ENCODE results near the gene GPR63. TPM values are rescaled to one million over a fixed set of nuclear protein-coding genes. Genes with fewer than 3 reads are reported as not detected.

GPR63 gene
- total and polyA plus RNA-seq, 2 experiments from 2014 or later = 1.9 to 7.7 TPM

- H3K4me1 ChIP-seq (ENCODE audit: insufficient read depth) = peaks cover 7% of the 10 kb centered on the region
- H2AFZ ChIP-seq = no peak overlapping the region
- WGBS (ENCODE audit: low lambda C conversion rate, missing lambda C conversion rate) = 63% methylated on average over 3 of the region's 3 CpGs
- no peaks in the 10 kb centered on the region for H3K79me2 ChIP-seq
- no peak overlapping the region for H3K4me3 ChIP-seq
- TF ChIP-seq EZH2phosphoT487 (IDR thresholded peaks at IDR 0.05; ENCODE audit: low read depth, severe bottlenecking, unreplicated experiment) (no peak), EZH2 (IDR thresholded peaks at IDR 0.05; ENCODE audit: borderline replicate concordance) (no peak), CTCF (IDR thresholded peaks at IDR 0.05; ENCODE audit: poor library complexity) (no peak)
- no peak overlapping the region for H3K27ac ChIP-seq
- DNase-seq (ENCODE audit: low spot score) = no peak
- H3K36me3 ChIP-seq (replicated peaks; ENCODE audit: insufficient read depth, low read depth) = no peaks in the 10 kb centered on the region
- no peaks in the 10 kb centered on the region for H3K27me3 ChIP-seq
- H4K20me1 ChIP-seq (ENCODE audit: insufficient read depth, poor library complexity, severe bottlenecking) = no peaks in the 10 kb centered on the region
- no peaks in the 10 kb centered on the region for H3K9me2 ChIP-seq (replicated peaks; ENCODE audit: insufficient read depth)
- no peak overlapping the region for H3K4me2 ChIP-seq
- no peaks in the 10 kb centered on the region for H3K9me3 ChIP-seq (ENCODE audit: low read depth)
Measured at GRCh38 chr6:96864216-96865054, 27.2 kb upstream of the GPR63 start.

- DNase-seq (ENCODE audit: low spot score) = no peak
- Histone ChIP-seq H3K4me1 (ENCODE audit: insufficient read depth) (peaks cover 7% of the 10 kb centered on the region), H4K20me1 (ENCODE audit: insufficient read depth, poor library complexity, severe bottlenecking) (no peaks in the 10 kb centered on the region), H2AFZ (no peak overlapping the region), H3K36me3 (replicated peaks; ENCODE audit: insufficient read depth, low read depth) (no peaks in the 10 kb centered on the region), H3K27me3 (no peaks in the 10 kb centered on the region), H3K4me2 (no peak overlapping the region), H3K9me3 (ENCODE audit: low read depth) (no peaks in the 10 kb centered on the region), H3K27ac (no peak overlapping the region), H3K4me3 (no peak overlapping the region), H3K9me2 (replicated peaks; ENCODE audit: insufficient read depth) (no peaks in the 10 kb centered on the region), H3K79me2 (no peaks in the 10 kb centered on the region)
- 38% methylated on average over 1 of the region's 1 CpG for WGBS (ENCODE audit: low lambda C conversion rate, missing lambda C conversion rate)
- no peak for TF ChIP-seq CTCF (IDR thresholded peaks at IDR 0.05; ENCODE audit: poor library complexity)
- no peak for TF ChIP-seq EZH2 (IDR thresholded peaks at IDR 0.05; ENCODE audit: borderline replicate concordance)
- no peak for TF ChIP-seq EZH2phosphoT487 (IDR thresholded peaks at IDR 0.05; ENCODE audit: low read depth, severe bottlenecking, unreplicated experiment)
Measured at GRCh38 chr6:96862560-96862959, 25.3 kb upstream of the GPR63 start.

- no peaks in the 10 kb centered on the region for H4K20me1 ChIP-seq (ENCODE audit: insufficient read depth, poor library complexity, severe bottlenecking)
- no peak for DNase-seq (ENCODE audit: low spot score)
Measured at GRCh38 chr6:96861588-96861987, 24.3 kb upstream of the GPR63 start.

More at GRCh38 chr6:96861588-96861987, 24.3 kb upstream of the GPR63 start:
- H3K9me2 ChIP-seq (replicated peaks; ENCODE audit: insufficient read depth) = no peaks in the 10 kb centered on the region
- H3K4me1 ChIP-seq (ENCODE audit: insufficient read depth) = peaks cover 7% of the 10 kb centered on the region
- H3K79me2 ChIP-seq = no peaks in the 10 kb centered on the region
- H3K36me3 ChIP-seq (replicated peaks; ENCODE audit: insufficient read depth, low read depth) = no peaks in the 10 kb centered on the region
- H3K4me2 ChIP-seq = no peak overlapping the region
- TF ChIP-seq EZH2phosphoT487 (IDR thresholded peaks at IDR 0.05; ENCODE audit: low read depth, severe bottlenecking, unreplicated experiment) (no peak), CTCF (IDR thresholded peaks at IDR 0.05; ENCODE audit: poor library complexity) (no peak), EZH2 (IDR thresholded peaks at IDR 0.05; ENCODE audit: borderline replicate concordance) (no peak)
- H3K9me3 ChIP-seq (ENCODE audit: low read depth) = no peaks in the 10 kb centered on the region
- H3K4me3 ChIP-seq = no peak overlapping the region
- H3K27me3 ChIP-seq = no peaks in the 10 kb centered on the region
- no peak overlapping the region for H3K27ac ChIP-seq
- no peak overlapping the region for H2AFZ ChIP-seq

Data from hepatocyte (in vitro differentiated cells).